ENCODE data around the gene SERPING1. TPM values are rescaled to one million over a fixed set of nuclear protein-coding genes. Genes with fewer than 3 reads are reported as not detected.

SERPING1 gene
- total RNA-seq, 2 donors from 2014 or later: 674 to 695 TPM

DNA sequence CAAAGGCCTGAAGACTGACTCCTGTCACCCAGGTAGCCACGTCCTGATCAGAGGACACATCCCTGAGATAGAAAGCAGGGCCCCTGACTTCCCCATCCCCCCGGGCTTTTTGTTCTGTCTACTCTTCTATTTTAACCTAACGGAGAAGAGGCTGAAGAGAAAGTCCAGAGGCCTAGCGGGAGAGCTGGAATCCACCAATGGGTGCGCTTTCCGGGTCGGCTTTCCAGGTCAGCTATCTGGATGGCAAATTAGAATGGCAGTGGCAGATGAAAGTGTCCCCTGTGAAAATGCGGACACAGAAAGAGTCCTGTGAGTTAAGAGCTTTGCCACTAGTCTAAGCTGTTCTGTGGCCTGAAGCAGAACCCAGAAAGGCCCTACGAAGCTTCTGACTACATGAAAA, 13.1 kb upstream of the SERPING1 start:
- no peaks in the 10 kb centered on the region for H3K4me1 ChIP-seq (ENCODE audit: control insufficient read depth in 1 of 2, low read depth in 2 of 2)
- H3K9me3 ChIP-seq: no peaks in the 10 kb centered on the region
- no peaks in the 10 kb centered on the region for H3K36me3 ChIP-seq
- DNase-seq (ENCODE audit: low spot score) (no peak), ATAC-seq (ENCODE audit: insufficient number of reproducible peaks, low FRiP score, low read depth) (no peak)
- H3K27me3 ChIP-seq (replicated peaks; ENCODE audit: insufficient read depth): no peaks in the 10 kb centered on the region
- H3K27ac ChIP-seq: no peak overlapping the region
- no peak overlapping the region for H3K4me3 ChIP-seq
- TF ChIP-seq, protein P1, sequence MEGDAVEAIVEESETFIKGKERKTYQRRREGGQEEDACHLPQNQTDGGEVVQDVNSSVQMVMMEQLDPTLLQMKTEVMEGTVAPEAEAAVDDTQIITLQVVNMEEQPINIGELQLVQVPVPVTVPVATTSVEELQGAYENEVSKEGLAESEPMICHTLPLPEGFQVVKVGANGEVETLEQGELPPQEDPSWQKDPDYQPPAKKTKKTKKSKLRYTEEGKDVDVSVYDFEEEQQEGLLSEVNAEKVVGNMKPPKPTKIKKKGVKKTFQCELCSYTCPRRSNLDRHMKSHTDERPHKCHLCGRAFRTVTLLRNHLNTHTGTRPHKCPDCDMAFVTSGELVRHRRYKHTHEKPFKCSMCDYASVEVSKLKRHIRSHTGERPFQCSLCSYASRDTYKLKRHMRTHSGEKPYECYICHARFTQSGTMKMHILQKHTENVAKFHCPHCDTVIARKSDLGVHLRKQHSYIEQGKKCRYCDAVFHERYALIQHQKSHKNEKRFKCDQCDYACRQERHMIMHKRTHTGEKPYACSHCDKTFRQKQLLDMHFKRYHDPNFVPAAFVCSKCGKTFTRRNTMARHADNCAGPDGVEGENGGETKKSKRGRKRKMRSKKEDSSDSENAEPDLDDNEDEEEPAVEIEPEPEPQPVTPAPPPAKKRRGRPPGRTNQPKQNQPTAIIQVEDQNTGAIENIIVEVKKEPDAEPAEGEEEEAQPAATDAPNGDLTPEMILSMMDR (IDR thresholded peaks at IDR 0.05): no peak

DNA sequence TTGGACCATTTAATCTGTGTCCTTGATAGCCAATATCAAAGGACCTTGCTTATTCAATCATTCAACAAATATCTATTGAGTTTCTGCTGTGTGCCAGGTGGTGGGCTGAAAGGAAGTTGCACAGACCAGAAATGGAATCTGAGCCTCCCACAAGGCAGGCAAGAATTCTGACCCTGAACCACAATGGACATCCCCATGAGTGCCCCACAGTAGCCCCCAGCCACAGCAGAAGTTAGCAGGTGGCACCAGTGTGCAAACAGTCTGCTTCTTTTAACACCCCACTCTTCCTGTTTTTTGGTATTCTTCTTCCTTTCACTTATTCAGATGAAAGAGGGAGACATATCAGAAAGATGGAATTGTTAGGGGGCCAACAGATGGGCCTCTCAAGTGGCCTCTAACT, 12.2 kb upstream of the SERPING1 start:
- no peaks in the 10 kb centered on the region for H3K36me3 ChIP-seq
- no peaks in the 10 kb centered on the region for H3K27me3 ChIP-seq (replicated peaks; ENCODE audit: insufficient read depth)
- H3K27ac ChIP-seq: no peak overlapping the region
- H3K4me3 ChIP-seq: no peak overlapping the region
- ATAC-seq (ENCODE audit: insufficient number of reproducible peaks, low FRiP score, low read depth): no peak
- TF ChIP-seq, protein P1 (IDR thresholded peaks at IDR 0.05): no peak
- no peaks in the 10 kb centered on the region for H3K4me1 ChIP-seq (ENCODE audit: control insufficient read depth in 1 of 2, low read depth in 2 of 2)
- no peaks in the 10 kb centered on the region for H3K9me3 ChIP-seq
- DNase-seq (ENCODE audit: low spot score): no peak

DNA sequence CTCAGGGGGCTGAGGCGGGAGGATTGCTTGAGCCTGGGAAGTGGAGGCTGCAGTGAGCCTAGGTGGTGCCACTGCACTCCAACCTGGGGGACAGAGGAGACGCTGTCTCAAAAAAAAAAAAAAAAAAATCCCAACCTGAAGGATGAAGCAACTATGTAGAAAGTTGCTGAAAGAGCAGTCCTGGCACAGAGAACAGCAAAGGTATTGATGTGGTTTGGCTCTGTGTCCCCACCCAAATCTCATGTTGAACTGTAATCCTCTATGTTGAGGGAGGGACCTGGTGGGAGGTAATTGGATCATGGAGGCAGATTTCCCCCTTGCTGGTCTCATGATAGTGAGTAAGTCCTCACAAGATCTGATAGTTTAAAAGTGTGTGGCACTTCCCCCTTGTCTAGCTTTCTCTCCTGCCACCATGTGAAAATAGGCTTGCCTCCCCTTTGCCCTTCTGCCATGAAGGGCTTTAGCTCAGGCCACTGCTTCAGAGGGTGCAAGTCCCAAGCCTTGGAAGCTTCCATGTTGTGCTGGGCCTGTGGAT, 10.7 kb upstream of the SERPING1 start:
- DNase-seq (ENCODE audit: low spot score) (no peak), ATAC-seq (ENCODE audit: insufficient number of reproducible peaks, low FRiP score, low read depth) (no peak)
- H3K27me3 ChIP-seq (replicated peaks; ENCODE audit: insufficient read depth): no peaks in the 10 kb centered on the region
- TF ChIP-seq, protein P1 (IDR thresholded peaks at IDR 0.05): no peak
- no peaks in the 10 kb centered on the region for H3K9me3 ChIP-seq
- H3K27ac ChIP-seq: no peak overlapping the region
- no peaks in the 10 kb centered on the region for H3K36me3 ChIP-seq
- H3K4me3 ChIP-seq: no peak overlapping the region
- no peaks in the 10 kb centered on the region for H3K4me1 ChIP-seq (ENCODE audit: control insufficient read depth in 1 of 2, low read depth in 2 of 2)

DNA sequence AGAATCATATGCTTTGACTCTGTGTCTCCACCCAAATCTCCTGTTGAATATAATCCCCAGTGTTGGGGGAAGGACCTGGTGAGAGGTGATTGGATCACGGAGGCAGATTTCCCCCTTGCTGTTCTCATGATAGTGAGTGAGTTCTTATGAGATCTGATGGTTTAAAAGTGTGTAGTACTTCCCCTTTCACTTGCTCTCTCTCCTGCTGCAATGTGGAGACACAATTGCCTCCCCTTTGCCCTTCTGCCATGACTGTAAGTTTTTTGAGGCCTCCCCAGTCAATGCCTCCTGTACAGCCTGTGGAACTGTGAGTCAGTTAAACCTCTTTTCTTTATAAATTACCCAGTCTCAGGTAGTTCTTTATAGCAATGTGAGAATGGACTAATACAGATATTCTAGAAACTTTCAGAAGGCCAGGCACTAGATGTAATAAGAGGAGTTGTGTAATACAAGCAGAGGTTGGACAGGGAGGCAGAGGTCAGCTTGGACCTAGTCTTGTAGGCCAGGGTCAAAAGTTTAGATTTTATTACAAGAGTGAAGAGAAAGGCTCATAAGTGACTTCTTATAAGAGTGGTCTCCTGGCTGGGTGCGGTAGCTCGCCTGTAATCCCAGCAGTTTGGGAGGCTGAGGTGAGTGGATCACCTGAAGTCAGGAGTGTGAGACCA, 9.3 kb upstream of the SERPING1 start:
- Histone ChIP-seq H3K36me3 (no peaks in the 10 kb centered on the region), H3K27me3 (replicated peaks; ENCODE audit: insufficient read depth) (no peaks in the 10 kb centered on the region), H3K4me1 (ENCODE audit: control insufficient read depth in 1 of 2, low read depth in 2 of 2) (no peaks in the 10 kb centered on the region), H3K27ac (no peak overlapping the region), H3K9me3 (no peaks in the 10 kb centered on the region), H3K4me3 (no peak overlapping the region)
- TF ChIP-seq, protein P1 (IDR thresholded peaks at IDR 0.05): no peak
- ATAC-seq (ENCODE audit: insufficient number of reproducible peaks, low FRiP score, low read depth) (no peak), DNase-seq (ENCODE audit: low spot score) (no peak)

DNA sequence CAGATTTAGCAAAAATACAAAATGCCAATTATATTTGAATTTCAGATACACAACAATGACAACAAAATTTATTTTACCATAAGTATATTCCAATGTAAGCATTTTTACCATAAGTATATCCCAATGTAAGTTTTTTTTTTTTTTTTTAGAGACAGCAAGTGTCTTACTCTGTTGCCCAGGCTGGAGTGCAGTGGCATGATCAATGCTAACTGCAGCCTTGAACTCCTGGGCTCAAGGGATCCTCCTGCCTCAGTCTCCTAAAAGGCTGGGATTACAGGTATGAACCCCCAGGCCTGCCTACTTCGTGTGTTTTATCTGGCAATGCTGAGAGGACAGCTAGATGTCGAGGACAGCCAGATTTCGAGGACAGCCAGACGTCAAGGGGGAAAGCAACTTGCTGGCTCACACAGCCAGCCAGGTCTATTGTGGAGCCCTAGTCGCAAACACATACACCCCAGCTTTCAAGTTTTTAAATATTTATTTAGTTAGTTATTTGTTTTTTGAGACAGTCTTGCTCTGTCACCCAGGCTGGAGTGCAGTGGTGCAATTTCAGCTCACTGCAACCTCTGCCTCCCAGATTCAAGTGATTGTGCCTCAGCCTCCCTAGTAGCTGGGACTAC, 1.1 kb upstream of the SERPING1 start:
- no peak for ATAC-seq (ENCODE audit: insufficient number of reproducible peaks, low FRiP score, low read depth)
- Histone ChIP-seq H3K4me3 (no peak overlapping the region), H3K9me3 (no peaks in the 10 kb centered on the region), H3K4me1 (ENCODE audit: control insufficient read depth in 1 of 2, low read depth in 2 of 2) (peaks cover 4 to 20% of the 10 kb centered on the region in 2 donors), H3K36me3 (peaks cover 3% of the 10 kb centered on the region), H3K27ac (peak overlapping the region; percentile 98 to 99), H3K27me3 (replicated peaks; ENCODE audit: insufficient read depth) (no peaks in the 10 kb centered on the region)
- DNase-seq (ENCODE audit: low spot score): no peak
- TF ChIP-seq, protein P1 (IDR thresholded peaks at IDR 0.05): no peak
